Measurements from ENCODE around the gene PPM1H.

The PPM1H gene

GRCh38 chr12:62928632-62929031 is 6.3 kb downstream of the PPM1H start:
- H3K4me3 ChIP-seq (ENCODE audit: low read length) = no peak overlapping the region
- TF ChIP-seq ZNF274 (IDR thresholded peaks at IDR 0.05; ENCODE audit: low read depth, low read length) = no peak

GRCh38 chr12:62925680-62926079 is 9.3 kb downstream of the PPM1H start:
- no peak overlapping the region for H3K4me3 ChIP-seq (ENCODE audit: low read length)
- no peak for TF ChIP-seq ZNF274 (IDR thresholded peaks at IDR 0.05; ENCODE audit: low read depth, low read length)

- no peak overlapping the region for H3K4me3 ChIP-seq (ENCODE audit: low read length)
- no peak for TF ChIP-seq ZNF274 (IDR thresholded peaks at IDR 0.05; ENCODE audit: low read depth, low read length)
Observed at GRCh38 chr12:62924084-62924483, 10.9 kb downstream of the PPM1H start.

- TF ChIP-seq ZNF274 (IDR thresholded peaks at IDR 0.05; ENCODE audit: low read depth, low read length) = no peak
- no peak overlapping the region for H3K4me3 ChIP-seq (ENCODE audit: low read length)
Observed at GRCh38 chr12:62922539-62922938, 12.4 kb downstream of the PPM1H start.

GRCh38 chr12:62919838-62920237 is 15.1 kb downstream of the PPM1H start:
- no peak overlapping the region for H3K4me3 ChIP-seq (ENCODE audit: low read length)
- TF ChIP-seq ZNF274 (IDR thresholded peaks at IDR 0.05; ENCODE audit: low read depth, low read length) = no peak

- no peak for TF ChIP-seq ZNF274 (IDR thresholded peaks at IDR 0.05; ENCODE audit: low read depth, low read length)
- H3K4me3 ChIP-seq (ENCODE audit: low read length) = no peak overlapping the region
Observed at GRCh38 chr12:62917926-62918325, 17.0 kb downstream of the PPM1H start.

GRCh38 chr12:62916632-62917425 is 18.1 kb downstream of the PPM1H start:
- no peak overlapping the region for H3K4me3 ChIP-seq (ENCODE audit: low read length)
- TF ChIP-seq ZNF274 (IDR thresholded peaks at IDR 0.05; ENCODE audit: low read depth, low read length) = no peak

- no peak for TF ChIP-seq ZNF274 (IDR thresholded peaks at IDR 0.05; ENCODE audit: low read depth, low read length)
Observed at GRCh38 chr12:62915204-62915529, 19.8 kb downstream of the PPM1H start.

GRCh38 chr12:62914443-62915203 is 20.3 kb downstream of the PPM1H start:
- H3K4me3 ChIP-seq (ENCODE audit: low read length) = no peak overlapping the region
- TF ChIP-seq ZNF274 (IDR thresholded peaks at IDR 0.05; ENCODE audit: low read depth, low read length) = no peak

More at GRCh38 chr12:62915204-62915529, 19.8 kb downstream of the PPM1H start:
- no peak overlapping the region for H3K4me3 ChIP-seq (ENCODE audit: low read length)

GRCh38 chr12:62913380-62913779 is 21.6 kb downstream of the PPM1H start:
- H3K4me3 ChIP-seq (ENCODE audit: low read length) = no peak overlapping the region
- TF ChIP-seq ZNF274 (IDR thresholded peaks at IDR 0.05; ENCODE audit: low read depth, low read length) = no peak

- no peak for TF ChIP-seq ZNF274 (IDR thresholded peaks at IDR 0.05; ENCODE audit: low read depth, low read length)
- no peak overlapping the region for H3K4me3 ChIP-seq (ENCODE audit: low read length)
Observed at GRCh38 chr12:62912644-62913043, 22.3 kb downstream of the PPM1H start.

- H3K4me3 ChIP-seq (ENCODE audit: low read length) = no peak overlapping the region
- TF ChIP-seq ZNF274 (IDR thresholded peaks at IDR 0.05; ENCODE audit: low read depth, low read length) = no peak
Observed at GRCh38 chr12:62911286-62911685, 23.7 kb downstream of the PPM1H start.

- no peak for TF ChIP-seq ZNF274 (IDR thresholded peaks at IDR 0.05; ENCODE audit: low read depth, low read length)
- no peak overlapping the region for H3K4me3 ChIP-seq (ENCODE audit: low read length)
Observed at GRCh38 chr12:62910549-62911169, 24.3 kb downstream of the PPM1H start.

- no peak for TF ChIP-seq ZNF274 (IDR thresholded peaks at IDR 0.05; ENCODE audit: low read depth, low read length)
- H3K4me3 ChIP-seq (ENCODE audit: low read length) = no peak overlapping the region
Observed at GRCh38 chr12:62909340-62909739, 25.6 kb downstream of the PPM1H start.

GRCh38 chr12:62908674-62909073 is 26.3 kb downstream of the PPM1H start:
- no peak for TF ChIP-seq ZNF274 (IDR thresholded peaks at IDR 0.05; ENCODE audit: low read depth, low read length)
- no peak overlapping the region for H3K4me3 ChIP-seq (ENCODE audit: low read length)

All from GM08714 (cell line).